Measurements from ENCODE around the gene STARD5.

GRCh38 chr15:81311752-81312464 lies 12.0 kb downstream of the STARD5 start:
- TF ChIP-seq CTCF (conservative IDR thresholded peaks at IDR 0.05) = no peak
- TF ChIP-seq EZH2 (IDR thresholded peaks at IDR 0.05; ENCODE audit: low read depth) = no peak

All from PC-9 (cell line).